ENCODE measurements around the gene C12orf57.

DNA sequence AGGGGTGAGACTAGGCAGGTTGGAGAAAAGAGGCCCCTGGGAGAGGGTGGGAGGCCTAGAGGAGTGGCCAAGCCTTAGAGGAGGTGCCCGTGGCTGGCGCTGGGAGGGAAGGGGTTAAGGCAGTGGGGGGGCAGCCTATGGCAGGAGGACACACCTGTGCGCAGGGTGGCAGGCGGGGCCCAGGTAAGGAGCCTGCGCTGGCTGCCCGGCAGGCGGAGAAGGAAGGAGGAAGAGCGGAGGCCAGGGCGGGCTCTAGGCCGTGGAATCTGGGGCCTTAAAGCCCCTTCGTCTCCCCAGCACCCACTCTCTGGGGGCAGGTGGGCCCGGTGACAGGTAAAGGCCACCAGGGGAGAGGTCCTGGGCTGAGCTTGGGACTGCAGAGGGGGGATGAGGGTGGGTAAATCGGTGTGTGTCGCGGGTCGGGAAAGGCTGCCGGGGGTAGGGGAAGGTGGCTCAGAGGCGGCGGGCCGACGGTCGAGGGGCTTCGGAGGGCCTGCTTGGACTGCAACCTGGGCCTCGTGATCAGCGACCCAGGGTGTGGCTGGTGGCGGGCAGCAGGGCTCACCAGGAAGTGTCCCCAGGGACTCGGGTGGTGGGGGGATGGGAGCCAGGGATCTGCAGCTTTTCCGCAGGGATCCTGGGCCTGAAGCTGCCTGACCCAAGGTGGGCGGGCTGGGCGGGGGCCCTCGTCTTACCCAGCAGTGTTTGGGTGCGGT, 19.4 kb downstream of the C12orf57 start:
- TF ChIP-seq, protein P1, sequence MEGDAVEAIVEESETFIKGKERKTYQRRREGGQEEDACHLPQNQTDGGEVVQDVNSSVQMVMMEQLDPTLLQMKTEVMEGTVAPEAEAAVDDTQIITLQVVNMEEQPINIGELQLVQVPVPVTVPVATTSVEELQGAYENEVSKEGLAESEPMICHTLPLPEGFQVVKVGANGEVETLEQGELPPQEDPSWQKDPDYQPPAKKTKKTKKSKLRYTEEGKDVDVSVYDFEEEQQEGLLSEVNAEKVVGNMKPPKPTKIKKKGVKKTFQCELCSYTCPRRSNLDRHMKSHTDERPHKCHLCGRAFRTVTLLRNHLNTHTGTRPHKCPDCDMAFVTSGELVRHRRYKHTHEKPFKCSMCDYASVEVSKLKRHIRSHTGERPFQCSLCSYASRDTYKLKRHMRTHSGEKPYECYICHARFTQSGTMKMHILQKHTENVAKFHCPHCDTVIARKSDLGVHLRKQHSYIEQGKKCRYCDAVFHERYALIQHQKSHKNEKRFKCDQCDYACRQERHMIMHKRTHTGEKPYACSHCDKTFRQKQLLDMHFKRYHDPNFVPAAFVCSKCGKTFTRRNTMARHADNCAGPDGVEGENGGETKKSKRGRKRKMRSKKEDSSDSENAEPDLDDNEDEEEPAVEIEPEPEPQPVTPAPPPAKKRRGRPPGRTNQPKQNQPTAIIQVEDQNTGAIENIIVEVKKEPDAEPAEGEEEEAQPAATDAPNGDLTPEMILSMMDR (IDR thresholded peaks at IDR 0.05): no peak
- no peak for TF ChIP-seq ZFX (IDR thresholded peaks at IDR 0.05; ENCODE audit: borderline replicate concordance)
